HG03097 (cell line): Measurements from ENCODE around the gene DPEP2.
"Not testable (repeated sequence)": the region's sequence is repeated elsewhere in the genome, so short reads cannot be mapped to it uniquely, and the experiment has no call there.

ENCODE experiments used
- ATAC-seq: cut with Tn5 transposase; IDR thresholded peaks from one replicate; pipeline ENCODE4 v1.9.1; 2021; ENCODE audit not compliant: unreplicated experiment, low FRiP score

DPEP2 gene

GRCh38 chr16:68009157-68009735 is 10.0 kb upstream of the DPEP2 start:
- no peak for ATAC-seq

DNA sequence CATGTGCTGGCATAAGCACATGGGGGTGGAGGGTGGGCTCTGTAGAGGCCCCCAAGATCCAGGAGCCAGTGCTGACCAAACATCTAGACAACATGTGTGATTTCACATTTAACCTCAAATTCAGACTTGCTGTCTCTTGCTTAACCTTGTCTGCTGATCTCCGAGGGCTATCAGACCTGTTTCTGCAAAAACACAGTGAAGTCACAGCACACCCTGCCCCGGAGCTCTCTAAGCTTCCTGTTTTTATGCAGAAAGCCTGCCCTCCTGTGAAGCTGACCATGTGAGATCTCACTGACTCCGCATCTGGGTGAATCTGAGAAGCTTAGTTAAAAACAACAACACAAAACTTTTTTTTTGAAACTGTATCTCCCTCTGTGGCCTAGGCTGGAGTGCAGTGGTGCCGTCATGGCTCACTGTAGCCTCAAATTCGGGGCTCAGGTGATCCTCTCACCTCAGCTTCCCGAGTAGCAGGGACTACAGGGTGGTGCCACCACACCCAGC is 6.6 kb upstream of the DPEP2 start:
- no peak for ATAC-seq

DNA sequence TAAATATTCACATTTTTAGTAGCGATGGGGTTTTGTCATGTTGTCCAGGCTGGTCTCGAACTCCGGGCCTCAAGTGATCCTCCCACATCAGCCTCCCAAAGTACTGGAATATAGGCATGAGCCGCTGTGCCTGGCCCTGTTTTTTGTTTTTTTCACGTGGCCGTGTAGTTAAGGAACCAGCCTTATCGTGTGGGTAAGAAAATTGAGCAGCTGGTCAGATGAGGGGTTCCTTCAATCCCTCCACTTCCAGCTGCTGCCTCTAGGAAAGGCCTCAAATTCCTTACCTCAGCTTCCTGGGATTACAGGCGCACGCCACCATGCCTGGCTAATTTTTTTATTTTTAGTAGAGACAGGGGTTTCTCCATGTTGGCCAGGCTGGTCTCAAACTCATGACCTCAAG is 5.9 kb upstream of the DPEP2 start:
- ATAC-seq, result no peak

DNA sequence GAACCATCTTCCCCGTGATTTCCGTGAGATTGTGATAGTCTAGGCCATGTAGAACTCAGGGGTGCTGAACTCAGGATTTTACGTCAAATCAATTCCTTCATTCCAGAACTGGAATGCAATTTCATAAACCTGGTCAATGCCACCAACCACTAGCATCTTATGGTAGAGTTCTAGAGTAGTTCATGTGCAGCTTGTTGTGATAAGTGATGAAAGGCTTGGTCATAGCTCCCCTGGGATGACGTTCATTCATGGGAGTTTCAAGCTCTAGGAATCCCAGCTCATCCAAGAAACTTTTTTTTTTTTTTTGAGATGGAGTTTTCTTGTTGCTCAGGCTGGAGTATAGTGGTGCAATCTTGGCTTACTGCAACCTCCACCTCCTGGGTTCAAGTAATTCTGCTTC is 3.7 kb upstream of the DPEP2 start:
- ATAC-seq, result no peak

GRCh38 chr16:68000450-68000849 is 1.2 kb upstream of the DPEP2 start:
- ATAC-seq, result no peak

DNA sequence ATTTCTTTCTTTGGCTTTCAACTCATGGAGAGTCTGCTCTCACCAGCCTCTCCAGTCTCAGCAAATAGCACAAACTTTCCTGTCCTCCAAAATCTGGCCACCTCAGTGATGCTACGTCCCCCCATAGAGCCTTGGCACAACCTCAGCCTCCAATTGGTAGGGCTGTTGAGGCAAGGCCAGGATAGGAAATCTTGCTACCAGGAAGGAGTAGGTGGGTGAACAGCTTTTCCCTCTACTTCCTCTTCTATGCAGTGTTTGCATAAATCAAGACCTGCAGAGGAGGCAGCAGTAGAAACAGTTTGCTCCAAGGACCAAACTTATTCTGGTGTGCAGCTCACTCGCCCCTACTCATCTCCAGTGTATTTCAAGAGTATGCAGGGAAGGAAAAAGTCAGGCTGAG is 701 bp upstream of the DPEP2 start:
- ATAC-seq, result no peak

- ATAC-seq, result not testable (repeated sequence)
These were observed 979 bp downstream of the DPEP2 start for GRCh38 chr16:67998231-67998778.

DNA sequence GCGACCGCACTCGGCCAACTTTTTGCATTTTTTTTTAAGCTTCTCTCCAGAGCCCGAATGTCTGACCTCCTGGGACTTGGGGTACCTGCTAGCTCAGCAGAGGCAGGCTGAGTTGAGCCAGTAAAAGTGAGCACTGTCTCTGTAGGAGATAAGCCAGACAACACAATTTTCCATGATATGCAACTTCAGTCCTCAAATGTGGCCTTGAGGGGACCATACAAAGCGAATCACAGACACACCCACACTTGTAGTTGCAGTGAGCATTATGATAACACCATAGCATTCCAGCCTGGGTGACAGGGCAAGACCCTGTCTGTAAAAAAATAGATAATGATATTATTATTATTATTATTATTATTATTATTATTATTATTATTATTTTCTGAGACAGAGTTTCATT is 2.6 kb downstream of the DPEP2 start:
- no peak for ATAC-seq

- ATAC-seq, result no peak
These were observed 3.9 kb downstream of the DPEP2 start for GRCh38 chr16:67995423-67995822.

DNA sequence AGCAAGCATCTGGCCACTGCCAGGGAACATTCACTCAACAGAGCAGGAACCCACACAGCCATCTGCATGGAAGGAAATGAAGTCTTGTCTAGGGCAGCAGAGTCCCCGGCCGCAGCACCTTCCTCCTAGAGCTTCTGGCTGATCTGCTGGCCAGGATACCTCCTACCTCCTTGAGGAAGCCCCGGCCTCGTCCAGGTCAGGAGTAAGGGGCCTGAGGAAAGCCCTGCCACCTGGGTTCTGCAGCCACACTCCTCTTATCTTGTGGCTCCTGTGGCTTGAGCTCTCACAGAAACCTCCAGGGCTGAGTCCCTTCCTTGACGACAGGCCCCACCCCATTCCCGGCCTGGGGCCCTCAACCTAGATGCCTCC is 5.3 kb downstream of the DPEP2 start:
- ATAC-seq, result not testable (repeated sequence)

GRCh38 chr16:67993207-67994039 is 5.9 kb downstream of the DPEP2 start:
- peak; percentile 58 for ATAC-seq

GRCh38 chr16:67992661-67993206 is 6.5 kb downstream of the DPEP2 start:
- no peak for ATAC-seq

GRCh38 chr16:67990018-67990386 is 9.3 kb downstream of the DPEP2 start:
- no peak for ATAC-seq

GRCh38 chr16:67989322-67990017 is 9.8 kb downstream of the DPEP2 start:
- ATAC-seq, result no peak

- no peak for ATAC-seq
These were observed 10.6 kb downstream of the DPEP2 start for GRCh38 chr16:67988675-67989074.

DNA sequence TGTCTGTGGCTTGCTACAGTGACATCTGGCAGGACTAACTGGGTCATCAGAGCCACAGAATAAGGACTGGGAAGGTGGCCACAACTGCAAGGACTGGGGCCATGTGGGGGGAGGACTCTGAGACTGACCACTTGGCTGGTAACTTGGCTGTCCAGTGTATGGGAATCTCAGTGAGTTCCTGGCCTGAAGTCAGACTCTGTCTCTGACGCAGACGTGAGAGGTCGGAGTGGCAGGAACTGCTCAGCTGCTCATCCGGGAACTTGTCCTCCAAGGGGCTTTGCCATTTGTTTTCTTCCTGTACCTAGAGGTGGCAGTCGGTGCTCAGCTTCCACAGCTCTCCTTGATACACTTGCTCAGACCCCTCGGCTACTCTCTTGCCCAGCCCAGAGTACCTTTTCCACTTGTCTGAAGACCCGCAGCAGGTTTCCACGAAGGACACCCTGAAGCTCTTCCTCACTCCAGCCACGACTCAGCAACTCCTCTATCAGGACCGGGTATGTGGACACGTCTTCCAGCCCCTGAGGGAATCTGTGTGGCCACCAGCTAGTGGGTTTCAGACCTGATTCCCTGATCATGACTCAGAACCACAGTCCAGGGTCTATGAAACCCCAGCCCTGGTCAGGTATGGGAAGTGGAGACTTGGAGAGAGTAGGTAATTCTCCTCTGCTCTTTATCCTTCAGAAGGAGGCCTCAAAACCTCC is 11.7 kb downstream of the DPEP2 start:
- no peak for ATAC-seq

GRCh38 chr16:67986949-67987348 is 12.3 kb downstream of the DPEP2 start:
- ATAC-seq, result no peak

GRCh38 chr16:67982011-67982696 is 17.1 kb downstream of the DPEP2 start:
- no peak for ATAC-seq

DNA sequence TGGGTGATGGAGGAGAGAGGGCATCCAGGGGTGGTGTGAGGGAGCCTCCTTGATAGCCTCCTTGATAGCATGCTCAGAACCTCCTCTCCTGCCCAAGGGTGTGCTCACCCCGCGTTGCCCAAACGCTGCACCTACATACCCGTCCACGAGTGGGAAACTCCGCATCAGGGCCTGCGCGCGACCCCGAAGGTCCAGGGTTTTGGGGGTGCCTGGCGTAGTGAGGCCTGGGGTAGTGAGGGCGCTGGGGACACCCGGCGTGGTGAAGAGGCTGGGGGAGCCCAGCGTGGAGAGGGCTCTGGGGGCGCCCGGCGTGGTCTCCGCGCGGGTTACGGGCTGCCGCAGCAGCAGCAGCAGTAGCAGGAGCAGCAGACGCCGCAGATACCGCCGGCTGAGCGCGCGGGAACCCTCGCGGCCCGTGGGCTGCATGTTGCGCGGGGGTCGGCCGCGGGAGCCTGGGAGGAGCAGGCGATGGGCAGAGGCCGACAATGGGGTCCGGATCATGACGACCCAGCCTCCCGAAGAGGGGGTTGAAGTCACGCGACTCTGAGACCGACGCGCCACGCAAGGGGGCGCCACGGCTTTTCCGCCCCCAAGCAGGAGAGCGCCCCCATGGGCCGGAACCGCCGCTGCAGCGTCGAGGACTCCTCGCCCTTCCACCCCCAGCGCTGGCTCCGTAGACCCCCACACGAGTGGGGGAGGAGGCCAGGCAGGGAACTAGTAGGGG is 19.2 kb downstream of the DPEP2 start, which contains the start of gene DPEP3:
Gene DPEP3 (minus strand): TSS at position 545 of the 724 bp plus-strand sequence. CDS start 119 bp downstream, at position 426.
- no peak for ATAC-seq
